NCI-H1436 (cell line): ENCODE measurements around the gene KCMF1.

Source experiments
- DNase-seq: peaks from one replicate; lab custom pipeline; 2025; lab: John Stamatoyannopoulos, UW

The KCMF1 gene

GRCh38 chr2:84980263-84980983, 9.5 kb downstream of the KCMF1 start:
- DNase-seq: no peak

DNA sequence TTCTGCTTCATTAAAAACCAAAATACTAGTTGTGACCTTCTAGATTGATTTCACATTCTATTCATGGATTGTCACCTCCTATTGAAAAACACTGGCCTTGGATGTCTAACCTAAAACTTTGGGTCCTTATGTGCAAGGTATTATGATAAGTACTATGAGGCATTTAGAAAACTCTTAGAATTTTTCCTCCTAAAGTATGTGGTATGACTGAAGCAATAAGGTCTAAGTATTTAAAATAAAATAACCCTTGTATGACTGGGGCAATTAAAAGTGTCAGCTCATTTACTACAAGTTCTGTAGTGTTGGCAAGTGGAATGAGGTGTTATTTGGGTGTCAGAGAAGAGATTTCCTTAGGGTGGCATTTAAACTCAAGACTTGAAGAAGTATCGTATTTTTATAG, 15.1 kb downstream of the KCMF1 start:
- no peak for DNase-seq

GRCh38 chr2:84989422-84989821, 18.5 kb downstream of the KCMF1 start:
- no peak for DNase-seq

- DNase-seq: no peak
Observed at GRCh38 chr2:84989927-84990326, 19.0 kb downstream of the KCMF1 start.

- no peak for DNase-seq
Observed at GRCh38 chr2:84991404-84992160, 20.6 kb downstream of the KCMF1 start.

GRCh38 chr2:84995826-84996225, 24.9 kb downstream of the KCMF1 start:
- DNase-seq: no peak

DNA sequence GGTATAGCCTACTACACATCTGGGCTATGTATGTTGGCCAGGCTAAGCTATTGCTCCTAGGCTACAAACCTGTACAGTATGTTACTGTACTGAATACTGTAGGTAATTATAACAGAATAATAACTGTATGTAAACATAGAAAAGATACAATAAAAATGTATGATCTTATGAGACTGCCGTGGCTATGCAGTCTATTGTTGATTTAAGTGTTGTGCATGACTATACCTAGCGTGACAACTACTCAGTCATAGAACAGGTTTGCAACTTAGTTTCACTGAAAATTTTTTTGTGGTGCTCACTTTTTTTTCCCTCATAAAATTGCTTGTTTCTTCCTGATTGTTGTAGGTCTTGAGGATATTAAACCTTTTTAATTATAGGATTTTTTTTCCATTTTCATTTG, 25.9 kb downstream of the KCMF1 start:
- DNase-seq: no peak

DNA sequence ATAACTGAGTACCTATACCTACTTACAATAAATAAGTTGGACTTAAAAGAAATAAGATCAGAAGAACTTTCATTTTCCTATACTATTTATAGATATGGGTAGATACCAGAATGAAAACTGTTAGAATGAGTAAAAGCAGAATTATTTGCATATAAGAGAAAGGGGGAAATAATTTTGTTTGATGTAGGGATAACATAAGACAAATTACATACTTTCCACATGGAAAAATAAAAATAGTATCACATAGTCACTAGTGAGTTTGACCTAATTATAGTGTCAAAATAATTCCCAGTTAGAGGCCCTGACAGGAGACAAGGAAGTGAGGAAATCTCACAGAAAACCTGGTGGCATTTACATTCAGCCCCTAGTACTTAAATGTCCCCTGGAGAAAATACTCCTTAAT, 28.6 kb downstream of the KCMF1 start:
- DNase-seq: no peak

DNA sequence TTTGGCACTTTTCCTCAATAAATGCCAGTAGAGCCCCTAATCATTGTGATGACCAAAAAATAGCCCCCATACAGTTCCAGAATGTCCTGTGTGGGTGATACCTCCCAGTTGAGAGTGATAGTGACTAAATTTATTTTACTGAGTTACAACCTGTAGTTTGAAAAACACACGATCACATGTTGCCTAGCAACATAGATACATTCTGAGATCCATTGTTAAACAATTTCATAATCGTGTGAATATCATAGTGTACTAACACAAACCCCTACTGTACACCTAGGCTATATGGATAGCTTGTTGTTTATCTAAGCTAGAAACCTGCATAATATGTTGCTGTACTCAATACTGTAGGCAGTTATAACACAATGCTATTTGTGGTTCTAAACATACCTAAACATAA, 30.6 kb downstream of the KCMF1 start:
- DNase-seq: no peak

DNA sequence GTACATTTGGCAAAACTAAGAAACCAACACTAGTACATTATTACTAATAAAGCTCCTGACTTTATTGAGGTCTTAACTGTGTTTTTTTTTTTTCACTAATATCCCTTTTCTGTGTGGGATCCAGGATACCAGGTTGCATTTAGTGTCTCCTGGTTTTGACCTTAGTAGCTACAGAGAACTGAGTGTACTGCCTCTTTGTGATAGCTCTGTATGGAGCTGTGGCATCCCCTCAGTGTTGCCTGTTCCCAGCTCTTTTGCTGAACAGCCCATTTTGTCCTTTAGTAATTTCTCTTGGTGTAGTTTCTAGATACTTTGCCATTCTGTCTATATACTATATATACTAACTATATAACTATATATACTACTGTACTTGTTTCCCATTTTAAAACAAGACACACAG, 31.6 kb downstream of the KCMF1 start:
- no peak for DNase-seq

GRCh38 chr2:85008252-85008651, 37.3 kb downstream of the KCMF1 start:
- DNase-seq: no peak

DNA sequence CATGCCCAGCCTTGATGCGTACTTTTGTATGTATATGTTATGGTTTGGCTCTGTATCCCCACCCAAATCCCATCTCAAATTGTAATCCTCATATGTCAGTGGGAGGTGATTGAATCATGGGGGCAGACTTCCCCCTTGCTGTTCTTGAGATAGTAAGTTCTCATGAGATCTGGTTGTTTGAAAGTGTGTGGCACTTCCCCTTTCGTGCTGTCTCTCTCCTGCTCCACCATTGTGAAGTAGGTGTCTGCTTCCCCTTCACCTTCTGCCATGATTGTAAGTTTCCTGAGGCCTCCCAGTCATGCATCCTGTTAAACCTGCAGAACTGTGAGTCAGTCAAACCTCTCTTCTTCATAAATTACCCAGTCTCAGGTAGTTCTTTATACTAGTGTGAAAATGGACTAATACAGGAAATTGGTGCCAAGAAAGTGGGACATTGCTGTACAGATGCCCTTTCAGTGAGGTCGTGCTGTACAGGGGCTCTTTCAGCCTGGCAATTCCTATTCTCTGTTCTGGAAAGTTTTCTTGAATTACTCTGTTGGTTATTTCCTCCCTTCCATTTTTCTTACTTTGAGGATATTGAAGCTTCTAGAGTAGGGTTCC, 38.2 kb downstream of the KCMF1 start:
- DNase-seq: no peak

DNA sequence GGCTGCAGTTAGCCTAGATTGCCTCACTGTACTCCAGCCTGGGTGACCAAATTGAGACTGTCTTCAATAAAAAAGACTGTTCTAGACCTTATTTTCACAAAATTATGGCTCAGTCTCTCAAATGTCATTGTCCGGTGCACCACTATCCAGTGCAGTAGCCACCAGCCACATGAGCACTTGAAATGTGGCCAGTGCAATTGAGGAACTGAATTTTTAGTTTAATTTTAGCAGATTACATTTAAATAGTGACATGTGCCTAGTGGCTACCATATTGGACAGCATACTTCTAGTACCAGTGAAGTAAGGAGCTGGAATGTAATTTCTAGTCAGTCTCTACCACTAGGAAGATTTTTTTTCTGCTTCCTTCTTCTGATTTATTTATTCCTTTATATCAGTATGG, 39.4 kb downstream of the KCMF1 start:
- no peak for DNase-seq

DNA sequence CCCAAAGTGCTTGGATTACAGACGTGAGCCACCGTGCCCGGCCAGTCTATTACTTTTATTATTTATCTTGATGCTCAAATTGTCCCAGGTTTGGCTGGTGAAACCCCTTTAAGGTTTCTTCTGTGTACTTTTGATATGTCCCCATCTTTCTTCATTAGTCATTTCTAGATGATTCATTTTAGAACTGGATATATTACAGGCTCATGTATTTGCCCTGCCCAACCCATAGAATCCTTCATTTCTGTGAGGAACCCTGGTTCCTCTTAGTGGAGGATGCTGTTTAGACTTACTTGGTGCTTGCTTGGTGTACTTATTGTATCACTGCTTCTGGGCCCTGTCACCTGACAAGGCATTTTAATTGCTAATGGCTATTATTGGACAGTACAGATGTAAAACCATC, 40.1 kb downstream of the KCMF1 start:
- no peak for DNase-seq

DNA sequence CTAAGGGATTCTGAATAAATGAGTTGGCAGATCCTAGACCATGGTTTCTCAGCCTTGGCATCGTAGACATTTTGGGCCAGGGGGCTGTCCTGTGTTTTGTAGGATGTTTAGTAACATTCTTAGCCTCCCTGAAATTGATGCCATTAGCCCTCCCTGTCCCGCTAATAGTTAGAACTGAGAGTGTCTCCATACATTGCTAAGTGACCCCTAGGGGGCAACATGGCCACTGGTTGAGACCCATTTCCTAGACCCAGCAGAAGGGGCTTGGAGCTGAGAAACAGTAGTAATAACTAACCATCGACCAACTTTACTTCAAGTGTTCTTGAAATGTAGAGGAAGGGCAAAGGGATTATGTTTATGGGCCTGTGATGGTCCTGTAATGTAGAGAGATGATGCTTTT, 40.8 kb downstream of the KCMF1 start:
- DNase-seq: no peak

GRCh38 chr2:85012431-85012830, 41.5 kb downstream of the KCMF1 start:
- DNase-seq: no peak

DNA sequence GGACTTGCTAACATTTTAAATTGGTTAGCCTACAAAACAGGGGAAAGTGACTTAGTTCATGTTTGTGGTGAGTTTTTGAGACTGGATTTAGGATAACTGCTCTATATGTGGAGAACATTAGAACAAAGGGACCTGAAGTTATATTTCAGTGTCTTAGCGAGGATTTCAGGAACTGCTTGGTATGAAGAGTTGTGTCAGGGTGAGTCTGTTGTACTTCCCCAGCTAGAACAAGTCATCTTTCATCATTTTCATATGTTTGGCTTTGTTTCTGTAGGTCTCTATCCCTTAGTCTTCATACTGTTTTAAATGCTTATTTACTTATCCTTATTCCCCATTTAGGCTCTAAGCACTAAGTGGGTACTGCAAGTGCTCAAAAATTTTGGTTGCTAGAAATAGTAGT, 41.9 kb downstream of the KCMF1 start:
- DNase-seq: no peak

- DNase-seq: no peak
Observed at GRCh38 chr2:85015653-85016360, 44.8 kb downstream of the KCMF1 start.

- no peak for DNase-seq
Observed at GRCh38 chr2:85016446-85016845, 45.5 kb downstream of the KCMF1 start.

DNA sequence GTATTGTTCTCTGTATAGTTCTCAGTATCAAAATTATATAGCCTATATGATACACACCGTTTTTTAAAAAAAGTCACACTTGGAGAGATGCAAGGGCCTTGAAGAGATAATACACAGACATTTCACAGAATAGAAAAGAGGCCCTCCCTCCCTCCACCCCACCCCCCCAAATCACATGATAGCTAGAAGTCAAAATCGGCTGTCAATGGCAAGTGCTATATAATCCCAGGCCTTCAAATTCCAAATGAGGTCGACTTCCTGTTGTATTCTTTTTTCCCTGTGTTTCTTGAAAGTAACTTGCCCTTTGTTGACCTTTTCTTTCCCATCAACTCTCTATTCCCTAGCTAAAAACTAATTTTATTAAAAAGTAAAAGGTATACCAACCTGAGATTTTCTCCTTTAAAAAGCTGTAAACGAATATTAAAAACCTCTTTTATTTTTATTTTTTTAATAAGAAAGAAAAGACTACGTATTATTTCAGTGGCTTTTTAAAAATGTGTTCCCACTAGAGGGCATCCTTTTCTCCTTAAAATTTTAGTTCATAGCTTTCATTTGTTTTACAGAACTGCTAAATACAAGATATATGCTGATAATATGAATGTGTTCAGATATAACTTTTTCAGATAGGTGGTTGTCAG, 46.6 kb downstream of the KCMF1 start:
- DNase-seq: no peak

DNA sequence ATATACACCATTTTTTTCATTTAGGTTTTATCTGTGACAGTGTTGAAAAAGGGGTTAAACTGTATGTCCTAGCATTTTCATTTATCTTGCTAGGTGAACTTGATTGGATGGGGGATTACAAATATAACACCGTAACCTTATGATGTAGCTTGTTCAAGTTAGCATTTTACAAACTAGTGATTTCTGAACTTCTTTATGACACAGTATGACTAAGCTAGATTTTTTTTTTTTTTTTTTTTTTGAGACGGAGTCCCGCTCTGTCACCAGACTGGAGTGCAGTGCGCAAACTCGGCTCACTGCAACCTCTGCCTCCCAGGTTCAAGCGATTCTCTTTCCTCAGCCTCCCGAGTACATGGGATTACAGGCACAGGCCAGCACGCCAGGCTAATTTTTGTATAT, 47.1 kb downstream of the KCMF1 start:
- DNase-seq: no peak

- no peak for DNase-seq
Observed at GRCh38 chr2:85019121-85019520, 48.2 kb downstream of the KCMF1 start.
